Activated CD4-positive, alpha-beta T cell treated with anti-CD3 and anti-CD28 coated beads, Interleukin-2, amount 10 ng/mL, durations not matched to agents 24 days and 14 days (primary cell): ENCODE measurements around the gene SLC25A3. TPM values are rescaled to one million over a fixed set of nuclear protein-coding genes. Genes with fewer than 3 reads are reported as not detected.

ENCODE experiments used
- DNase-seq: peaks from one replicate; pipeline ENCODE4 v3.0.0; 2022
- H3K27ac Mint-ChIP-seq: one replicate; pipeline ENCODE4 v1.8.0; 2022; ENCODE audit warnings: mild to moderate bottlenecking, mixed read lengths
- H3K27me3 Mint-ChIP-seq: one replicate; pipeline ENCODE4 v1.8.0; 2022; ENCODE audit warnings: mixed read lengths
- H3K36me3 Mint-ChIP-seq: one replicate; pipeline ENCODE4 v1.8.0; 2022; ENCODE audit warnings: low read depth, mild to moderate bottlenecking, mixed read lengths
- H3K4me1 Mint-ChIP-seq: one replicate; pipeline ENCODE4 v1.8.0; 2021; ENCODE audit warnings: mixed read lengths
- H3K4me3 Mint-ChIP-seq: one replicate; pipeline ENCODE4 v1.8.0; 2022; ENCODE audit warnings: mild to moderate bottlenecking, moderate library complexity, mixed read lengths
- H3K9me3 Mint-ChIP-seq: one replicate; pipeline ENCODE4 v1.8.0; 2021; ENCODE audit warnings: mixed read lengths
- intact Hi-C: fragments of 100-400 bp; cut with micrococcal nuclease; formaldehyde crosslinking; loops from one replicate; pipeline ENCODE4 v1.15.1; 2023
- total RNA-seq: library from RNA; stranded (reverse); gene quantifications from 2 replicates; pipeline ENCODE4 v1.2.3, GENCODE V29; 2022

The SLC25A3 gene
- total RNA-seq, 1 donor from 2014 or later: 598 TPM

DNA sequence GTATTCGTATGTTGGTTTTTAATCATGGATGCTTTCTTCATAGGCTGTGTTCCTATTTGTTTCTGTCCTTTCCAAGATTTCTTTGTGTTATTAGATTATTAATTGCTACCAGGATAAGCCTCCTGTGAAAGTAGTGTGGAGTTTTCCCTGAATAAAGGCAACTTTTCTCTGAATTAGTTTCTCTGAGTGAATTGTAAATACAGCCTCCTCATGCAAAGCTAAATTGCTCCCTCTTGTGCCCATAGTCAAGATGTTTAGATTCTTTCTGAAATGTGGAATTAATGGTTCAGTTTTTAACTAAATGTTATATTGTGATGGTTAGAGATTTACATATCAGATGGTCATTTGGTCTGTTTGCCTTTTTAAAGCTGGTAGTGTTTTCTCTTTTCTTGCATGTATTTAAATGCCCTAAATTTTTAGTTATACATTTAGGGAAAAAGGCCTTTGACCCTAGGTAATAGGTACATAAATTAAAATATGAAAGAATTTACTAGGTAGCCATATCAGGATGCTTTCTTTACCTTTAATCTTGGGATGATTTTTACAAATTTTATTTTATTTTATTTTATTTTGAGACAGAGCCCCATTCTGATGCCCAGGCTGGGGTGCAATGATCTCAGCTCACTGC is 60.5 kb downstream of the SLC25A3 start:
- H3K27me3 Mint-ChIP-seq: no peaks in the 10 kb centered on the region
- H3K27ac Mint-ChIP-seq: no peak overlapping the region

More for the DNA sequence above, 60.5 kb downstream of the SLC25A3 start:
- Mint-ChIP-seq H3K4me3 (no peak overlapping the region), H3K9me3 (no peaks in the 10 kb centered on the region), H3K4me1 (peaks cover 18% of the 10 kb centered on the region), H3K36me3 (peaks cover 35% of the 10 kb centered on the region)
- peak; percentile 75 for DNase-seq
- intact Hi-C loops: loop anchor here (1.0 kb wide), 2 partner anchors 9 to 88 kb away; partner anchors contain the start of gene APAF1

Other genes starting within 250 kb of the SLC25A3 start
- gene TMPO, start 78.1 kb upstream of the SLC25A3 start, total RNA-seq: 326 and 353 TPM in 2 replicates
- 35.0 and 36.9 TPM in 2 replicates for gene IKBIP, start 51.1 kb downstream of the SLC25A3 start, total RNA-seq
- 19.9 and 20.7 TPM in 2 replicates for gene APAF1, start 51.6 kb downstream of the SLC25A3 start, total RNA-seq